NCI-H2196 (cell line): ENCODE results near the gene TIE1.

Source experiments
- DNase-seq: peaks from one replicate; lab custom pipeline; 2025; ENCODE audit not compliant: unreplicated experiment; lab: John Stamatoyannopoulos, UW

TIE1 gene

GRCh38 chr1:43292679-43293078 lies 8.1 kb upstream of the TIE1 start:
- DNase-seq, result no peak

GRCh38 chr1:43293176-43293575 lies 7.6 kb upstream of the TIE1 start:
- no peak for DNase-seq

GRCh38 chr1:43293896-43294760 lies 6.7 kb upstream of the TIE1 start:
- no peak for DNase-seq

- no peak for DNase-seq
Measured at GRCh38 chr1:43294761-43295160, 6.0 kb upstream of the TIE1 start.

GRCh38 chr1:43296207-43296606 lies 4.6 kb upstream of the TIE1 start:
- DNase-seq, result no peak

- no peak for DNase-seq
Measured at GRCh38 chr1:43298055-43298454, 2.7 kb upstream of the TIE1 start.

GRCh38 chr1:43299101-43299500 lies 1.7 kb upstream of the TIE1 start:
- DNase-seq, result no peak

- DNase-seq, result no peak
Measured at GRCh38 chr1:43302201-43302600, 1.4 kb downstream of the TIE1 start.

- no peak for DNase-seq
Measured at GRCh38 chr1:43302721-43303470, 2.1 kb downstream of the TIE1 start.

GRCh38 chr1:43303471-43304313 lies 2.9 kb downstream of the TIE1 start:
- no peak for DNase-seq

- DNase-seq, result no peak
Measured at GRCh38 chr1:43304314-43304681, 3.5 kb downstream of the TIE1 start.

GRCh38 chr1:43304771-43305300 lies 4.1 kb downstream of the TIE1 start:
- no peak for DNase-seq

- DNase-seq, result no peak
Measured at GRCh38 chr1:43305461-43305860, 4.7 kb downstream of the TIE1 start.

GRCh38 chr1:43305926-43306687 lies 5.3 kb downstream of the TIE1 start:
- no peak for DNase-seq

GRCh38 chr1:43306688-43307457 lies 6.1 kb downstream of the TIE1 start:
- no peak for DNase-seq

GRCh38 chr1:43307458-43308158 lies 6.8 kb downstream of the TIE1 start:
- DNase-seq, result no peak

- no peak for DNase-seq
Measured at GRCh38 chr1:43308635-43309404, 8.0 kb downstream of the TIE1 start.

GRCh38 chr1:43309405-43310025 lies 8.7 kb downstream of the TIE1 start:
- no peak for DNase-seq
